Measurements from ENCODE around the gene CRELD1. TPM values are rescaled to one million over a fixed set of nuclear protein-coding genes. Genes with fewer than 3 reads are reported as not detected.
A peak's percentile ranks its signal among the peaks of the same experiment; 100 is the strongest.

The CRELD1 gene
- total and polyA plus RNA-seq, 9 of the 15 experiments (the other 6 are each of a cell fraction or from before 2014, with no cell fraction given), result 3.3 to 25.8 (median 16.5) TPM

DNA sequence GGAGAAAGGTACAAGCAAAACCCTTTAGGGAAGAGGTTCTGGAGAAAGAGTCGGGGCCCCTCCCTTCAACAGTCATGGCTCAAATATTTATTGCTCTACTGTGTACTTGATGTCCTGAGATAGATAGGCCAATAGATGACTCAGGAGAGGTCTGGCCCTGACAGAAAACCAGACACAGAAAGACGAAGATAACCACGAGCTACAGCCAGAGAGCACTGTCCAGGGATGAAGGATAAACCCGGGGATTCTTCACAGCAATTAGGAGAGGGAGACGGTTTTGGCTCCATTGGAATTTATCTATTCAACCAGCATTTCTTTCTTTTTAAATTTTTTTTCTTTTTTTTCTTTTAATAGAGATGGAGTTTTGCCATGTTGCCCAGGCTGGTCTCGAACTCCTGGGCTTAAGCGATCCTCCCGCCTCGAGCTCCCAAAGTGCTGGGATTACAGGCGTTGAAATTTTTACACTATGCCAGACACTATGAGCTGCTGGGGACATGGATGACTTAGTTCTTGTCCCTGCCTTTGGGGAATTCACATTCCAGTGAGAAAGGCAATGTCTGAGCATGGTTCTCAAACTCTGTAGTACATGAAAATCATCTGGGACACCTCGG lies 49.0 kb upstream of the CRELD1 start (continued):
- TF ChIP-seq, protein P1, sequence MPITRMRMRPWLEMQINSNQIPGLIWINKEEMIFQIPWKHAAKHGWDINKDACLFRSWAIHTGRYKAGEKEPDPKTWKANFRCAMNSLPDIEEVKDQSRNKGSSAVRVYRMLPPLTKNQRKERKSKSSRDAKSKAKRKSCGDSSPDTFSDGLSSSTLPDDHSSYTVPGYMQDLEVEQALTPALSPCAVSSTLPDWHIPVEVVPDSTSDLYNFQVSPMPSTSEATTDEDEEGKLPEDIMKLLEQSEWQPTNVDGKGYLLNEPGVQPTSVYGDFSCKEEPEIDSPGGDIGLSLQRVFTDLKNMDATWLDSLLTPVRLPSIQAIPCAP (CRISPR knock-in tag; IDR thresholded peaks at IDR 0.05; ENCODE audit: borderline replicate concordance), result no peak
- TF ChIP-seq KDM5B (IDR thresholded peaks at IDR 0.05; ENCODE audit: insufficient replicate concordance, low read depth, low read length) (no peak), MEF2D (tag; conservative IDR thresholded peaks at IDR 0.05; ENCODE audit: low read depth) (no peak), CSDE1 (IDR thresholded peaks at IDR 0.05) (no peak), RBM15 (IDR thresholded peaks at IDR 0.05; ENCODE audit: insufficient read depth, low read length) (no peak), ZNF165 (CRISPR knock-in tag; IDR thresholded peaks at IDR 0.05; ENCODE audit: borderline replicate concordance) (no peak), EP300 (IDR thresholded peaks at IDR 0.05; ENCODE audit: low read length) (peak; percentile 64), JUNB (CRISPR knock-in tag; conservative IDR thresholded peaks at IDR 0.05) (no peak), TCF3 (CRISPR knock-in tag; IDR thresholded peaks at IDR 0.05) (peak; percentile 66), PRPF4 (IDR thresholded peaks at IDR 0.05; ENCODE audit: insufficient read depth, low read depth, low read length, poor library complexity, severe bottlenecking) (no peak), EZH2 (IDR thresholded peaks at IDR 0.05; ENCODE audit: borderline replicate concordance, low read depth, low read length) (no peak)
- TF ChIP-seq, protein P2, sequence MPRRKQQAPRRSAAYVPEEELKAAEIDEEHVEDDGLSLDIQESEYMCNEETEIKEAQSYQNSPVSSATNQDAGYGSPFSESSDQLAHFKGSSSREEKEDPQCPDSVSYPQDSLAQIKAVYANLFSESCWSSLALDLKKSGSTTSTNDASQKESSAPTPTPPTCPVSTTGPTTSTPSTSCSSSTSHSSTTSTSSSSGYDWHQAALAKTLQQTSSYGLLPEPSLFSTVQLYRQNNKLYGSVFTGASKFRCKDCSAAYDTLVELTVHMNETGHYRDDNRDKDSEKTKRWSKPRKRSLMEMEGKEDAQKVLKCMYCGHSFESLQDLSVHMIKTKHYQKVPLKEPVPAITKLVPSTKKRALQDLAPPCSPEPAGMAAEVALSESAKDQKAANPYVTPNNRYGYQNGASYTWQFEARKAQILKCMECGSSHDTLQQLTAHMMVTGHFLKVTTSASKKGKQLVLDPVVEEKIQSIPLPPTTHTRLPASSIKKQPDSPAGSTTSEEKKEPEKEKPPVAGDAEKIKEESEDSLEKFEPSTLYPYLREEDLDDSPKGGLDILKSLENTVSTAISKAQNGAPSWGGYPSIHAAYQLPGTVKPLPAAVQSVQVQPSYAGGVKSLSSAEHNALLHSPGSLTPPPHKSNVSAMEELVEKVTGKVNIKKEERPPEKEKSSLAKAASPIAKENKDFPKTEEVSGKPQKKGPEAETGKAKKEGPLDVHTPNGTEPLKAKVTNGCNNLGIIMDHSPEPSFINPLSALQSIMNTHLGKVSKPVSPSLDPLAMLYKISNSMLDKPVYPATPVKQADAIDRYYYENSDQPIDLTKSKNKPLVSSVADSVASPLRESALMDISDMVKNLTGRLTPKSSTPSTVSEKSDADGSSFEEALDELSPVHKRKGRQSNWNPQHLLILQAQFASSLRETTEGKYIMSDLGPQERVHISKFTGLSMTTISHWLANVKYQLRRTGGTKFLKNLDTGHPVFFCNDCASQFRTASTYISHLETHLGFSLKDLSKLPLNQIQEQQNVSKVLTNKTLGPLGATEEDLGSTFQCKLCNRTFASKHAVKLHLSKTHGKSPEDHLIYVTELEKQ (CRISPR knock-in tag; IDR thresholded peaks at IDR 0.05), result no peak
- TF ChIP-seq, protein P3, sequence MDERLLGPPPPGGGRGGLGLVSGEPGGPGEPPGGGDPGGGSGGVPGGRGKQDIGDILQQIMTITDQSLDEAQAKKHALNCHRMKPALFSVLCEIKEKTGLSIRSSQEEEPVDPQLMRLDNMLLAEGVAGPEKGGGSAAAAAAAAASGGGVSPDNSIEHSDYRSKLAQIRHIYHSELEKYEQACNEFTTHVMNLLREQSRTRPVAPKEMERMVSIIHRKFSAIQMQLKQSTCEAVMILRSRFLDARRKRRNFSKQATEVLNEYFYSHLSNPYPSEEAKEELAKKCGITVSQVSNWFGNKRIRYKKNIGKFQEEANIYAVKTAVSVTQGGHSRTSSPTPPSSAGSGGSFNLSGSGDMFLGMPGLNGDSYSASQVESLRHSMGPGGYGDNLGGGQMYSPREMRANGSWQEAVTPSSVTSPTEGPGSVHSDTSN (CRISPR knock-in tag; IDR thresholded peaks at IDR 0.05; ENCODE audit: low read depth), result no peak
- TF ChIP-seq, protein P3 (tag; conservative IDR thresholded peaks at IDR 0.05; ENCODE audit: low read depth), result peak; percentile 91
- TF ChIP-seq, protein P4, sequence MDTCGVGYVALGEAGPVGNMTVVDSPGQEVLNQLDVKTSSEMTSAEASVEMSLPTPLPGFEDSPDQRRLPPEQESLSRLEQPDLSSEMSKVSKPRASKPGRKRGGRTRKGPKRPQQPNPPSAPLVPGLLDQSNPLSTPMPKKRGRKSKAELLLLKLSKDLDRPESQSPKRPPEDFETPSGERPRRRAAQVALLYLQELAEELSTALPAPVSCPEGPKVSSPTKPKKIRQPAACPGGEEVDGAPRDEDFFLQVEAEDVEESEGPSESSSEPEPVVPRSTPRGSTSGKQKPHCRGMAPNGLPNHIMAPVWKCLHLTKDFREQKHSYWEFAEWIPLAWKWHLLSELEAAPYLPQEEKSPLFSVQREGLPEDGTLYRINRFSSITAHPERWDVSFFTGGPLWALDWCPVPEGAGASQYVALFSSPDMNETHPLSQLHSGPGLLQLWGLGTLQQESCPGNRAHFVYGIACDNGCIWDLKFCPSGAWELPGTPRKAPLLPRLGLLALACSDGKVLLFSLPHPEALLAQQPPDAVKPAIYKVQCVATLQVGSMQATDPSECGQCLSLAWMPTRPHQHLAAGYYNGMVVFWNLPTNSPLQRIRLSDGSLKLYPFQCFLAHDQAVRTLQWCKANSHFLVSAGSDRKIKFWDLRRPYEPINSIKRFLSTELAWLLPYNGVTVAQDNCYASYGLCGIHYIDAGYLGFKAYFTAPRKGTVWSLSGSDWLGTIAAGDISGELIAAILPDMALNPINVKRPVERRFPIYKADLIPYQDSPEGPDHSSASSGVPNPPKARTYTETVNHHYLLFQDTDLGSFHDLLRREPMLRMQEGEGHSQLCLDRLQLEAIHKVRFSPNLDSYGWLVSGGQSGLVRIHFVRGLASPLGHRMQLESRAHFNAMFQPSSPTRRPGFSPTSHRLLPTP (IDR thresholded peaks at IDR 0.05; ENCODE audit: borderline replicate concordance, extremely low read depth, insufficient read length), result peak; percentile 37
- TF ChIP-seq, protein P5, sequence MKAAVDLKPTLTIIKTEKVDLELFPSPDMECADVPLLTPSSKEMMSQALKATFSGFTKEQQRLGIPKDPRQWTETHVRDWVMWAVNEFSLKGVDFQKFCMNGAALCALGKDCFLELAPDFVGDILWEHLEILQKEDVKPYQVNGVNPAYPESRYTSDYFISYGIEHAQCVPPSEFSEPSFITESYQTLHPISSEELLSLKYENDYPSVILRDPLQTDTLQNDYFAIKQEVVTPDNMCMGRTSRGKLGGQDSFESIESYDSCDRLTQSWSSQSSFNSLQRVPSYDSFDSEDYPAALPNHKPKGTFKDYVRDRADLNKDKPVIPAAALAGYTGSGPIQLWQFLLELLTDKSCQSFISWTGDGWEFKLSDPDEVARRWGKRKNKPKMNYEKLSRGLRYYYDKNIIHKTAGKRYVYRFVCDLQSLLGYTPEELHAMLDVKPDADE (conservative IDR thresholded peaks at IDR 0.05; ENCODE audit: control insufficient read depth, low read depth, low read length), result no peak
